GM12872 (cell line): Measurements from ENCODE around the gene TMTC2.

ENCODE experiments used
- CTCF ChIP-seq: IDR thresholded peaks from 3 replicates; pipeline ENCODE4 v1.5.1; 2011; ENCODE audit warnings: low read depth, mild to moderate bottlenecking, low read length, moderate library complexity; ENCODE audit not compliant: insufficient read depth

The TMTC2 gene

GRCh38 chr12:83183132-83183531 lies 496.4 kb downstream of the TMTC2 start:
- TF ChIP-seq CTCF, result no peak
